Activated T-cell treated with anti-CD3 and anti-CD28 coated beads, Interleukin-2, amount 50 U/mL, for 24 hours (primary cell): ENCODE results near the gene PCSK1.

Source experiments
- DNase-seq: peaks from one replicate; pipeline ENCODE4 v3.0.0-alpha.2; 2020
- H3K27ac Mint-ChIP-seq: 2 replicates; pipeline ENCODE4 v1.8.0; 2020; ENCODE audit warnings: mild to moderate bottlenecking, mixed read lengths
- H3K27me3 Mint-ChIP-seq: 2 replicates; pipeline ENCODE4 v1.8.0; 2020; ENCODE audit warnings: mixed read lengths
- H3K36me3 Mint-ChIP-seq: 2 replicates; pipeline ENCODE4 v1.8.0; 2020; ENCODE audit warnings: low read depth, mixed read lengths
- H3K4me1 Mint-ChIP-seq: 2 replicates; pipeline ENCODE4 v1.8.0; 2020; ENCODE audit warnings: low read depth, mixed read lengths
- H3K4me3 Mint-ChIP-seq: 2 replicates; pipeline ENCODE4 v1.8.0; 2020; ENCODE audit warnings: mild to moderate bottlenecking, moderate library complexity, mixed read lengths
- H3K9me3 Mint-ChIP-seq: 2 replicates; pipeline ENCODE4 v1.8.0; 2020; ENCODE audit warnings: mixed read lengths

Gene PCSK1

GRCh38 chr5:96433066-96433447 lies at the start of gene PCSK1:
Gene PCSK1, minus strand, starts transcription at chr5:96433248. Its CDS starts 206 bp downstream, at chr5:96433042.
- peaks cover 23% of the 10 kb centered on the region for H3K4me1 Mint-ChIP-seq
- no peaks in the 10 kb centered on the region for H3K9me3 Mint-ChIP-seq
- DNase-seq, result no peak
- no peak within 1 kb of the TSS for H3K27ac Mint-ChIP-seq
- H3K27me3 Mint-ChIP-seq, result peaks cover 73% of the 10 kb centered on the region
- no peak within 1 kb of the TSS for H3K4me3 Mint-ChIP-seq
- no peaks in the 10 kb centered on the region for H3K36me3 Mint-ChIP-seq

GRCh38 chr5:96481867-96482266 lies 48.8 kb upstream of the PCSK1 start:
- peaks cover 5% of the 10 kb centered on the region for H3K27me3 Mint-ChIP-seq
- H3K4me1 Mint-ChIP-seq, result no peaks in the 10 kb centered on the region
- no peak overlapping the region for H3K27ac Mint-ChIP-seq
- H3K4me3 Mint-ChIP-seq, result no peak overlapping the region
- H3K9me3 Mint-ChIP-seq, result no peaks in the 10 kb centered on the region
- DNase-seq, result no peak
- H3K36me3 Mint-ChIP-seq, result no peaks in the 10 kb centered on the region

- no peak for DNase-seq
- H3K4me1 Mint-ChIP-seq, result no peaks in the 10 kb centered on the region
- no peak overlapping the region for H3K27ac Mint-ChIP-seq
- peaks cover 5% of the 10 kb centered on the region for H3K27me3 Mint-ChIP-seq
- H3K9me3 Mint-ChIP-seq, result no peaks in the 10 kb centered on the region
- H3K4me3 Mint-ChIP-seq, result no peak overlapping the region
- H3K36me3 Mint-ChIP-seq, result no peaks in the 10 kb centered on the region
Measured at GRCh38 chr5:96481009-96481786, 48.1 kb upstream of the PCSK1 start.

GRCh38 chr5:96478983-96479382 lies 45.9 kb upstream of the PCSK1 start:
- H3K4me3 Mint-ChIP-seq, result no peak overlapping the region
- no peaks in the 10 kb centered on the region for H3K4me1 Mint-ChIP-seq
- H3K27me3 Mint-ChIP-seq, result no peaks in the 10 kb centered on the region
- H3K9me3 Mint-ChIP-seq, result no peaks in the 10 kb centered on the region
- no peak for DNase-seq
- no peaks in the 10 kb centered on the region for H3K36me3 Mint-ChIP-seq
- no peak overlapping the region for H3K27ac Mint-ChIP-seq

- Mint-ChIP-seq H3K36me3 (no peaks in the 10 kb centered on the region), H3K27me3 (peaks cover 3% of the 10 kb centered on the region), H3K4me1 (no peaks in the 10 kb centered on the region), H3K27ac (no peak overlapping the region), H3K9me3 (no peaks in the 10 kb centered on the region), H3K4me3 (no peak overlapping the region)
- DNase-seq, result no peak
Measured at GRCh38 chr5:96476654-96477053, 43.6 kb upstream of the PCSK1 start.

GRCh38 chr5:96474073-96474472 lies 41.0 kb upstream of the PCSK1 start:
- Mint-ChIP-seq H3K36me3 (no peaks in the 10 kb centered on the region), H3K27me3 (peaks cover 8% of the 10 kb centered on the region), H3K9me3 (no peaks in the 10 kb centered on the region), H3K27ac (no peak overlapping the region), H3K4me3 (no peak overlapping the region), H3K4me1 (no peaks in the 10 kb centered on the region)
- DNase-seq, result no peak

GRCh38 chr5:96473155-96473554 lies 40.1 kb upstream of the PCSK1 start:
- DNase-seq, result no peak
- Mint-ChIP-seq H3K27me3 (peaks cover 8% of the 10 kb centered on the region), H3K4me1 (no peaks in the 10 kb centered on the region), H3K4me3 (no peak overlapping the region), H3K36me3 (no peaks in the 10 kb centered on the region), H3K9me3 (no peaks in the 10 kb centered on the region), H3K27ac (no peak overlapping the region)

GRCh38 chr5:96470785-96471184 lies 37.7 kb upstream of the PCSK1 start:
- DNase-seq, result no peak
- Mint-ChIP-seq H3K27me3 (peaks cover 16% of the 10 kb centered on the region), H3K27ac (no peak overlapping the region), H3K4me3 (no peak overlapping the region), H3K36me3 (no peaks in the 10 kb centered on the region), H3K4me1 (no peaks in the 10 kb centered on the region), H3K9me3 (no peaks in the 10 kb centered on the region)

- Mint-ChIP-seq H3K27ac (no peak overlapping the region), H3K4me3 (no peak overlapping the region), H3K27me3 (peaks cover 16% of the 10 kb centered on the region), H3K36me3 (no peaks in the 10 kb centered on the region), H3K4me1 (no peaks in the 10 kb centered on the region), H3K9me3 (no peaks in the 10 kb centered on the region)
- no peak for DNase-seq
Measured at GRCh38 chr5:96468956-96469355, 35.9 kb upstream of the PCSK1 start.

GRCh38 chr5:96463091-96463490 lies 30.0 kb upstream of the PCSK1 start:
- Mint-ChIP-seq H3K27ac (no peak overlapping the region), H3K27me3 (peaks cover 24% of the 10 kb centered on the region), H3K9me3 (no peaks in the 10 kb centered on the region), H3K4me3 (no peak overlapping the region), H3K36me3 (no peaks in the 10 kb centered on the region), H3K4me1 (no peaks in the 10 kb centered on the region)
- DNase-seq, result no peak

GRCh38 chr5:96459313-96460121 lies 26.5 kb upstream of the PCSK1 start:
- peaks cover 15% of the 10 kb centered on the region for H3K27me3 Mint-ChIP-seq
- peaks cover 5% of the 10 kb centered on the region for H3K4me1 Mint-ChIP-seq
- H3K36me3 Mint-ChIP-seq, result no peaks in the 10 kb centered on the region
- H3K9me3 Mint-ChIP-seq, result no peaks in the 10 kb centered on the region
- H3K27ac Mint-ChIP-seq, result no peak overlapping the region
- DNase-seq, result no peak
- no peak overlapping the region for H3K4me3 Mint-ChIP-seq

GRCh38 chr5:96458176-96458575 lies 25.1 kb upstream of the PCSK1 start:
- no peaks in the 10 kb centered on the region for H3K9me3 Mint-ChIP-seq
- no peak overlapping the region for H3K27ac Mint-ChIP-seq
- H3K4me3 Mint-ChIP-seq, result no peak overlapping the region
- no peaks in the 10 kb centered on the region for H3K36me3 Mint-ChIP-seq
- H3K27me3 Mint-ChIP-seq, result peaks cover 15% of the 10 kb centered on the region
- peaks cover 5% of the 10 kb centered on the region for H3K4me1 Mint-ChIP-seq
- DNase-seq, result no peak

GRCh38 chr5:96455789-96456188 lies 22.7 kb upstream of the PCSK1 start:
- no peak for DNase-seq
- no peak overlapping the region for H3K27ac Mint-ChIP-seq
- H3K27me3 Mint-ChIP-seq, result peaks cover 4% of the 10 kb centered on the region
- H3K4me3 Mint-ChIP-seq, result no peak overlapping the region
- peaks cover 5% of the 10 kb centered on the region for H3K4me1 Mint-ChIP-seq
- no peaks in the 10 kb centered on the region for H3K36me3 Mint-ChIP-seq
- no peaks in the 10 kb centered on the region for H3K9me3 Mint-ChIP-seq

- H3K4me1 Mint-ChIP-seq, result peaks cover 5% of the 10 kb centered on the region
- no peak for DNase-seq
- no peaks in the 10 kb centered on the region for H3K9me3 Mint-ChIP-seq
- H3K36me3 Mint-ChIP-seq, result no peaks in the 10 kb centered on the region
- H3K4me3 Mint-ChIP-seq, result no peak overlapping the region
- H3K27me3 Mint-ChIP-seq, result peaks cover 2% of the 10 kb centered on the region
- no peak overlapping the region for H3K27ac Mint-ChIP-seq
Measured at GRCh38 chr5:96453394-96453793, 20.3 kb upstream of the PCSK1 start.

GRCh38 chr5:96447949-96448348 lies 14.9 kb upstream of the PCSK1 start:
- Mint-ChIP-seq H3K4me3 (no peak overlapping the region), H3K27me3 (peaks cover 31% of the 10 kb centered on the region), H3K4me1 (no peaks in the 10 kb centered on the region), H3K9me3 (no peaks in the 10 kb centered on the region), H3K36me3 (no peaks in the 10 kb centered on the region), H3K27ac (no peak overlapping the region)
- no peak for DNase-seq
